ENCODE measurements around the gene CLCN3. TPM values are rescaled to one million over a fixed set of nuclear protein-coding genes. Genes with fewer than 3 reads are reported as not detected.

The CLCN3 gene
- total and polyA plus RNA-seq, 12 donors, result 13.1 to 94.9 (median 62.9) TPM

GRCh38 chr4:169594560-169595195, 25.7 kb upstream of the CLCN3 start:
- peak overlapping the region in 6 of 10 donors; percentile 25 to 53 (median 33) for H3K27ac ChIP-seq
- H3K27me3 ChIP-seq, result no peaks in the 10 kb centered on the region
- TF ChIP-seq CTCF (IDR thresholded peaks at IDR 0.05), result no peak
- intact Hi-C loops (cut with DNase I), result no loop called here
- no peak overlapping the region for H3K4me3 ChIP-seq
- ATAC-seq (peak in 6 of 8 donors; percentile 42 to 84 (median 70)), DNase-seq (no peak)
- peaks cover 0 to 14% (median 9%) of the 10 kb centered on the region in 9 donors for H3K4me1 ChIP-seq
- no peaks in the 10 kb centered on the region for H3K9me3 ChIP-seq
- H3K36me3 ChIP-seq, result peaks cover 0 to 72% (median 6%) of the 10 kb centered on the region in 9 donors

GRCh38 chr4:169601016-169601771, 19.2 kb upstream of the CLCN3 start:
- DNase-seq (no peak), ATAC-seq (no peak)
- Histone ChIP-seq H3K27me3 (no peaks in the 10 kb centered on the region), H3K4me1 (peaks cover 0 to 18% (median 9%) of the 10 kb centered on the region in 9 donors), H3K9me3 (no peaks in the 10 kb centered on the region), H3K4me3 (no peak overlapping the region), H3K27ac (no peak overlapping the region), H3K36me3 (peaks cover 0 to 60% (median 9%) of the 10 kb centered on the region in 9 donors)
- no peak for TF ChIP-seq CTCF (IDR thresholded peaks at IDR 0.05)
- intact Hi-C loops (cut with DNase I), result no loop called here

DNA sequence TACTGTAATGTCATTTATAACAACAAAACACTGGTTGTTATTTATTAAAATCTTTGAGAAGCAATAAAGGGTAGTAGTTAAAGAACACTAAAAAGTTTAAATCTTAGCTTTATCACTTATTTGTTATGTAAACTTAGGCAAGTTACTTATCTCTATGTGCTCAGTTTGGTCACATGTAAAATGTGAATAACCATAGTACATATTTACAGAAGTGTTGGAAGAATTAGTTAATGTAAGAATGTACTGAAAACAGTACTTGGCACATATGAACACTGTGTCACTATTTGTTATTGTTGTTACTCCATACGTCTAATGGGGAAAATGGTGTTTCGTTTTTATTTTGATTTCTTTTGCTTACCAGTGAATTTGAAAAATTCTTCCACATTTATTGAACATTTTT, 17.1 kb upstream of the CLCN3 start:
- H3K4me3 ChIP-seq, result no peak overlapping the region
- TF ChIP-seq CTCF (IDR thresholded peaks at IDR 0.05), result no peak
- 92 to 93% methylated on average over 2 of the region's 2 CpGs for WGBS, 2 donors
- DNase-seq (no peak), ATAC-seq (no peak)
- H3K4me1 ChIP-seq, result peaks cover 0 to 18% (median 9%) of the 10 kb centered on the region in 9 donors
- no peaks in the 10 kb centered on the region for H3K9me3 ChIP-seq
- H3K27me3 ChIP-seq, result no peaks in the 10 kb centered on the region
- intact Hi-C loops (cut with DNase I), result no loop called here
- no peak overlapping the region for H3K27ac ChIP-seq
- peaks cover 0 to 44% (median 9%) of the 10 kb centered on the region in 9 donors for H3K36me3 ChIP-seq

DNA sequence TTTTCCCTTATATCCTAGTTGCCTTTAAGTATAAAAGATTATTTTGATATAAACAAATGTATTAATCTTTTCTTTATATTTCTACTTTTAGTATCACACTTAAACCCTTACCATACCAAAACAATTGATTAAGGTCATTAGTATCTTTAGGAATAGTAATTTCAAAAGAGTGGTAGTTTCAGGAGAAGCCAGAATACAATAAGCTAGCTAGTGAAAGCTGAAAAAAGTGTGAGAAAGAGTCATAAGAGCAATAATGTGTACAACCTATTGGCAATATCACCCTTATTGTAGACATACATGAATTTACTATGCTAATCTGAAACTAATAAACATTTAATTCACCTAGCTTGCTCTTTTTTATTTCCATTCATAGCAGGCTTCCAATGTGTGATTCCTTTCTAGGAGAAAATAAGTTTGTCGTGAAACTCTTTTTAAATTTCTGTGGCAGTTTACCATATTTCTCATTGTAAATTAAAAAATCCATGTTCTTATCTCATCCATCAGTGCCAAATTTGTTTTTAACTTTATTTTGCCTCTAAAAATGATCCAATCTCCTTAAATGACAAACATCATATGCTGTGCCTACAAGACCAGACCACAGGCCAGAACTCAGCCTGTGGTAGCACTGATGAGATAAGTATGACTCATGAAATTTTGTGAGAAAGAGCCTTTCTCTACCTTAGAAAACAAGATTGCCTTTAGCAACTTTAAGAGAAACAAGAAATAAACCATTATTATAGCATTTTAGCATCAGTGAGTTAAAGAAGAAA, 16.1 kb upstream of the CLCN3 start:
- no peaks in the 10 kb centered on the region for H3K27me3 ChIP-seq
- H3K4me3 ChIP-seq, result no peak overlapping the region
- ATAC-seq, result peak in 4 of 8 donors; percentile 52 to 77 (median 66)
- intact Hi-C loops (cut with DNase I), result no loop called here
- no peak for DNase-seq
- no peak for TF ChIP-seq CTCF (IDR thresholded peaks at IDR 0.05)
- H3K36me3 ChIP-seq, result peaks cover 0 to 39% (median 9%) of the 10 kb centered on the region in 9 donors
- 39 to 41% methylated on average over 1 of the region's 1 CpG for WGBS, 2 donors
- peak overlapping the region in 5 of 10 donors; percentile 2 to 35 (median 31) for H3K27ac ChIP-seq
- peaks cover 0 to 18% (median 9%) of the 10 kb centered on the region in 9 donors for H3K4me1 ChIP-seq
- no peaks in the 10 kb centered on the region for H3K9me3 ChIP-seq

Measured in heart right ventricle (tissue), 16 donors.